Stimulated activated CD8-positive, alpha-beta memory T cell treated with anti-CD3 and anti-CD28 coated beads, Interleukin-15, amount 100 ng/mL, for 1 hour (primary cell): Measurements from ENCODE around the gene KIAA1210.
"Not testable (repeated sequence)": the region's sequence is repeated elsewhere in the genome, so short reads cannot be mapped to it uniquely, and the experiment has no call there.

Experiments
- DNase-seq: peaks from one replicate; pipeline ENCODE4 v3.0.0-alpha.2; 2020; ENCODE audit warnings: low read depth

KIAA1210 gene

DNA sequence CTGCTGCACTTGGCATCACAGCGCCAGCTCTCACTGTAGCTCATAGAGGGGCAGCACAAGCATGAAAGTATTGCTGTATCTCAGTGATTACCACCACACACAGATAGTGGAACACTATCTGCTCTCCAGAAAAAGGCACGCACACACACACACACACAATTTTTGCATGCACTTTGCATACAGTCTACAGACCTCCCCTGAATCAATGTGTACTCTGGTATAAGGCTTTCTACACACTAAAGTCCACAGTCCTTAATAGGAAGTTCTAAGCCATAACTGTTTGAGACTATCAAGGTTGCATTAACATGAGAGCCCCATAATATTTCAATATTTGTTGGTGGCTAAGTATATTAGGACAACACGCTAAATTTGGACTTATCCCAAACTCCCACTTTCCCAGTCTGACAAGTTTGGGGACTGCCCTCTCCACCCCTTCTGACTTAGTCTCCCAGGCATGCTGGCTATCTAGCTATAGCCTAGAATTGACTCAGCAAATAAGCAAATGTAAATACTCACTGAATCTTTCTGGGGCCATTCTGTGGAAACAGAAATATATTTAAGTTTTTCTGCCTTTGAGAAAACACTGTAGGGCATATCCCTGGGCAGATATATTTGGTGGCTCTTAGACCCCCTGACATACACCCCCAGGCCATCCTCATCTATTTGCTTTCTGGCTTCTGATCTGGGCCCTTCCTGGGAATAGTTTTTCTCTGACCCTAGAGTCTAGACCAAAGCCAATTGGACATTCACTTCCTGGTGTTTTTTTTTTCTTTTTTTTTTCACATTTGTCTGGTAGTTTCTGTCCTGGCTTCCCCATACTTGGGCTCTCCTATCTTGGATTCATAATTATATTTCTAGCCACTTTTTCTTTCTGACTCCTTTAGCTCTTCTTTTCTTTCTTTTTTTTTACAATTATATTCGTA lies 91.2 kb downstream of the KIAA1210 start:
- no peak for DNase-seq

DNA sequence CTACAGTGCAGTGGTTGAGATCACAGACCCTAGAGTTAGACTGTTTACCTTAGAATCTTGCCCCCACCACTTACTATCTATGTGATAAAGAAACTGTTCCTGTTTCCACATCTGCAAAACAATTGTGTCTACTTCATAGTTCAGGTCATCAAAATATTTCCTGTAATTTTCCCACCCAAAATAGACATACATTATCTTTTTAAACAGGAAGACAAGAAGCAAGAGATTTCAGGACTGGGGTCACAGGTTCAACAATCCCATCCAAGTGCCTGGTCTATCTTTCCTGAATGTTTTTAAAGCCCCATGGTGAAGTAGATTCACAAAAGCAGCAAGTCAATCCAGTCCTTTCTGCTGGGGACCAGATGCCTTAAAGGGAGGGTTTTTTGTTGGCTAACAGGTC lies 96.6 kb downstream of the KIAA1210 start:
- DNase-seq, result no peak

DNA sequence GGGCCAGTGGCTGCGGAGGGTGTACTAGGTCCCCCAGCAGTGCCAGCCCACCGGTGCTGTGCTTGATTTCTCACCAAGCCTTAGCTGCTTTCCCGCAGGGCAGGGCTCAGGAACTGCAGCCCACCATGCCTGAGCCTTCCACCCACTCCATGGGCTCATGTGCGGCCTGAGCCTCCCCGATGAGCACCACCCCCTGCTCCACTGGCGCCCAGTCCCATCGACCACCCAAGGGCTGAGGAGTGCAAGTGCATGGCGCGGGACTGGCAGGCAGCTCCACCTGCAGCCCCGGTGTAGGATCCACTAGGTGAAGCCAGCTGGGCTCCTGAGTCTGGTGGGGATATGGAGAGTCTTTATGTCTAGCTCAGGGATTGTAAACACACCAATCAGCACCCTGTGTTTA lies 98.0 kb downstream of the KIAA1210 start:
- DNase-seq, result not testable (repeated sequence)

DNA sequence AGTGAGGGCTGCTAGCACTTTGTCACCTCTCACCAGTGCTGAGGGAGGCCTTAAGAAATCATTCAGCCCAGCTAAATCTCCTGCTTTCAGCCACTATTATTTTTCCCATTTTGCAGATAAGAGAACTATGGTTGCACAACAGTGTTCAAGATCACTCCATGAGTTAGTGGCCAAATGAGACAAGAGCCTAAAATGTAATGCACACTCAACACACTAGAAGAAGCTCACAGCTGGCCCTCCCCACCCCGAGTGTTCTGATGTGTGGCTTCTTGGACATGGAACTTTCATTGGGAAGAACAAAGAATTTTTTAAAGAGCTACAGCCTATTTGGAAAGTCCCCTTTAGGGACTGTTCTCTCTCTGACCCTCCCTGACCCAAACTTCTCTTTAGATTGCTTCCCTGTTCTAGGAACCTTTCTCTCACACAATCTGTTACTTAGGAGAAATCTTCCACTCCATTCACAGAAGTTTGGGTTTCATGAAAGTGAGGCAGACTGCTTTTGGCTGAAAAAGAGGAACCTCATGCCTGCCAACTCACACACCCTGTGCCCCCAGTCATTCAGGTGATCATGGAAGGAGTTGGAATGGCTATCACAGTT lies 98.8 kb downstream of the KIAA1210 start:
- no peak for DNase-seq
